Measurements from ENCODE around the gene ZGPAT. TPM values are rescaled to one million over a fixed set of nuclear protein-coding genes. Genes with fewer than 3 reads are reported as not detected.
A peak's percentile ranks its signal among the peaks of the same experiment; 100 is the strongest.

The ZGPAT gene
- total and polyA plus RNA-seq, 10 of the 15 experiments (the other 5 are each of a cell fraction or from before 2014, with no cell fraction given), result 0.58 to 52.9 (median 18.0) TPM

GRCh38 chr20:63695424-63696305 lies 12.2 kb upstream of the ZGPAT start:
- peaks cover 16% of the 10 kb centered on the region for H3K4me1 ChIP-seq (ENCODE audit: control insufficient read depth, insufficient read depth, low read length)
- H3K9me3 ChIP-seq (replicated peaks; ENCODE audit: control insufficient read depth, insufficient read depth, low read length), result no peaks in the 10 kb centered on the region
- no peaks in the 10 kb centered on the region for H3K27me3 ChIP-seq (replicated peaks in 1 of 2; ENCODE audit: control insufficient read depth in 2 of 2, insufficient read depth in 2 of 2, low read length in 1 of 2)
- no peaks in the 10 kb centered on the region for H3K79me2 ChIP-seq (ENCODE audit: control insufficient read depth, insufficient read depth, low read length)
- intact Hi-C loops (cut with micrococcal nuclease; ENCODE audit: unreplicated experiment), result no loop called here
- no TSS peak for BruUV-seq (replicated peaks)
- RAD21 ChIA-PET (ENCODE audit: unreplicated experiment), result no interaction called here
- 84% methylated on average over 22 of the region's 25 CpGs for WGBS (ENCODE audit: insufficient coverage, insufficient replicate concordance, low lambda C conversion rate, missing lambda C conversion rate)
- no peak overlapping the region for H3K4me3 ChIP-seq
- H3K27ac ChIP-seq (ENCODE audit: control insufficient read depth, insufficient read depth), result no peak overlapping the region
- TF ChIP-seq ZBED1 (IDR thresholded peaks at IDR 0.05; ENCODE audit: borderline replicate concordance), result 0 out of 2 replicates have a peak, but pooled peaks have one; percentile 18
- TF ChIP-seq CBFB (IDR thresholded peaks at IDR 0.05; ENCODE audit: low read depth), result no peak
- peak; percentile 68 for TF ChIP-seq POLR2A (IDR thresholded peaks at IDR 0.05; ENCODE audit: low read depth, low read length)
- peak; percentile 73; the same call in 1 of the 2 replicates for TF ChIP-seq MTA3 (IDR thresholded peaks at IDR 0.05; ENCODE audit: borderline replicate concordance, low read length)
- 0 out of 2 replicates have a peak, but pooled peaks have one; percentile 7 for TF ChIP-seq PKNOX1 (IDR thresholded peaks at IDR 0.05)
- no peak for TF ChIP-seq RUNX3 (IDR thresholded peaks at IDR 0.05; ENCODE audit: low read length)
- TF ChIP-seq IRF5 (IDR thresholded peaks at IDR 0.05; ENCODE audit: borderline replicate concordance), result no peak
- no peak for TF ChIP-seq SIX5 (IDR thresholded peaks at IDR 0.05; ENCODE audit: low read depth, low read length, severe bottlenecking)
- no peak overlapping the region for H3K4me2 ChIP-seq (ENCODE audit: control insufficient read depth, insufficient read depth)
- H3K36me3 ChIP-seq (ENCODE audit: control insufficient read depth in 2 of 2, insufficient read depth in 2 of 2, low read length in 1 of 2), result no peaks in the 10 kb centered on the region
- in situ Hi-C loops (cut with MboI), result no loop called here
- H4K20me1 ChIP-seq (ENCODE audit: control insufficient read depth, insufficient read depth), result no peaks in the 10 kb centered on the region
- FAIRE-seq (no peak), ATAC-seq (no peak), DNase-seq (ENCODE audit: low read depth, low spot score) (no peak)
- SMC1A ChIA-PET (ENCODE audit: uncharacterized antibody, unreplicated experiment), result no interaction called here
- H2AFZ ChIP-seq (ENCODE audit: control insufficient read depth, low read depth, low read length), result no peak overlapping the region
- POLR2A ChIA-PET, result no interaction called here
- CTCF ChIA-PET, result no interaction called here
- H3K9ac ChIP-seq (ENCODE audit: control insufficient read depth, insufficient read depth, low read length), result no peak overlapping the region

Data from GM12878 (cell line).